ENCODE results near the gene CDKL2.

Gene CDKL2

DNA sequence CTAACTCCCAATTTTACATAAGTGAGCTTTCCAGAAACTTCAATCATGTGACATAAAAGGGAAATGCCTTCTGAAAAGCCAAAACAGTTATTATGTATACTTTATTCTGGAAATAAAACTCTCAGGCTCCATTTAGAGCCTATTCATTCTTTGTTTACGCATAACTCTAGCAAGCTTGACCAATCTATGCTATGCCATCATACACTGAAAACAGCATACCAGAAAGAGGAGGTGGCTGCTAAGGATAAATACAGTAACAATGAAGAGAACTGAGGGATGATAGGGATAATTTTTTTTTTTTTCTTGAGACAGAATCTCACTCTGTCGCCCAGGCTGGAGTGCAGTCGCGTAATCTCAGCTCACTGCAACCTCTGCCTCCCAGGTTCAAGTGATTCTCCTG is 24.4 kb downstream of the CDKL2 start:
- no peak for TF ChIP-seq CTCF (IDR thresholded peaks at IDR 0.05)

GRCh38 chr4:75599647-75600046 is 30.7 kb downstream of the CDKL2 start:
- no peak for TF ChIP-seq CTCF (IDR thresholded peaks at IDR 0.05)

GRCh38 chr4:75598390-75598789 is 31.9 kb downstream of the CDKL2 start:
- TF ChIP-seq CTCF (IDR thresholded peaks at IDR 0.05): no peak

DNA sequence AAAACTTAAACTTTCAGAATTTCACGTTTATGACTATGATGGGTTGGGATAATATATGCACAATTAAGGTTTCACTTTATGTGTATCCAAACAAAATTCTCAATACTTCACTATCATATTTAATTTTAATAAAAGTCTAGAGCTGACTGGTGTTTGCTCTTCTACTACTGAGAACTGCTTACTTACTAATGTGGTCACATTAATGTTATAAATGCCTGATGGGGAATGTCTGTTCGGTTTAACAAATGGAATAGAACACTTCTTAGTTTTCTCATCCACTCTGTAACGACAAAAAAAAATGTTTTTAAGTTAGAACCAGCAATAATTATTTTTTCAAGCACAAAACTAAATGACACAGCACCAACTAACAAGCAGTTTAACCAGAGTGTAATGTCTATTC is 34.3 kb downstream of the CDKL2 start:
- TF ChIP-seq CTCF (IDR thresholded peaks at IDR 0.05): no peak

- TF ChIP-seq CTCF (IDR thresholded peaks at IDR 0.05): no peak
Observed at GRCh38 chr4:75593393-75593792, 36.9 kb downstream of the CDKL2 start.

DNA sequence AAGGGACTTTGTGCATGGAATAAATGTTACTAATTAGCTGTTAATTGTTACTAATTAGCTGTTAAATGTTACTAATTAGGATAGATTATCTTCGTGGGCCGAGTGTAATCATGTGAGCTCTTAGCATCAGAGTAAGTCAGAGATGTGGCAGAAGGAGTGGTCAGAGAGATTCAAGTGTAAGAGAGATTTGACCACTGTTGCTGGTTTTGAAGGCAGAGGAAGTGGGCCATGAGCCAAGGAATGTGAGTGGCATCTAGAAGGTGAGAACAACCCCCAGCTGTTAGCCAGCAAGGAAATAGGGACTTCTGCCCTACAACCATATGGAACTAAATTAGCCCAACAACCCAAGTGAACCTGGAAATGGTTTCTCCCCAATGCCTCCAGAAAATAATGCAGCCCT is 46.3 kb downstream of the CDKL2 start:
- TF ChIP-seq CTCF (IDR thresholded peaks at IDR 0.05): no peak

DNA sequence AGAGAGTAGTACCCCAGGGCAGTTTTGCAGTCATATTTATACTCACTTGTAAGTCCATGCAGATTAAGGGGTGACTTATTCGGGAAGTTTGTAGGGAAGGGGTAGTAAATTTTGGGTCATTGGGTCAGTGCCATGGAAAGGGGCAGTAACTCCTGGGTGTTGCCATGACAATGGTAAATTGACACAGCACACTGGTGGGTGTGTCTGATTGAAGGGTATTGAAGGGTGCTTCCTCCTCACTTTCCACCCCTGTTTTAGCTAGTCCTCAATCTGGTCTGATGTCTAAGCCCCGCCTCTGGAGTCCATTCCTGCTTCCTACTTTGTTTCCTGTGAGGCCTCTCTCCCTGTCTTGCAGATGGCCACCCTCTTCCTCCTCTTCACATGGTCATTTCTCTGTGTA is 62.6 kb downstream of the CDKL2 start:
- TF ChIP-seq CTCF (IDR thresholded peaks at IDR 0.05): no peak

GRCh38 chr4:75566911-75567310 is 63.4 kb downstream of the CDKL2 start:
- TF ChIP-seq CTCF (IDR thresholded peaks at IDR 0.05): no peak

All from LNCAP (cell line).